ENCODE results near the gene CD4.

- TF ChIP-seq MAX (IDR thresholded peaks at IDR 0.05): no peak
- TF ChIP-seq, protein P1, sequence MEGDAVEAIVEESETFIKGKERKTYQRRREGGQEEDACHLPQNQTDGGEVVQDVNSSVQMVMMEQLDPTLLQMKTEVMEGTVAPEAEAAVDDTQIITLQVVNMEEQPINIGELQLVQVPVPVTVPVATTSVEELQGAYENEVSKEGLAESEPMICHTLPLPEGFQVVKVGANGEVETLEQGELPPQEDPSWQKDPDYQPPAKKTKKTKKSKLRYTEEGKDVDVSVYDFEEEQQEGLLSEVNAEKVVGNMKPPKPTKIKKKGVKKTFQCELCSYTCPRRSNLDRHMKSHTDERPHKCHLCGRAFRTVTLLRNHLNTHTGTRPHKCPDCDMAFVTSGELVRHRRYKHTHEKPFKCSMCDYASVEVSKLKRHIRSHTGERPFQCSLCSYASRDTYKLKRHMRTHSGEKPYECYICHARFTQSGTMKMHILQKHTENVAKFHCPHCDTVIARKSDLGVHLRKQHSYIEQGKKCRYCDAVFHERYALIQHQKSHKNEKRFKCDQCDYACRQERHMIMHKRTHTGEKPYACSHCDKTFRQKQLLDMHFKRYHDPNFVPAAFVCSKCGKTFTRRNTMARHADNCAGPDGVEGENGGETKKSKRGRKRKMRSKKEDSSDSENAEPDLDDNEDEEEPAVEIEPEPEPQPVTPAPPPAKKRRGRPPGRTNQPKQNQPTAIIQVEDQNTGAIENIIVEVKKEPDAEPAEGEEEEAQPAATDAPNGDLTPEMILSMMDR (IDR thresholded peaks at IDR 0.05 in 2 of 3, conservative IDR thresholded peaks at IDR 0.05 in 1 of 3; ENCODE audit: borderline replicate concordance in 1 of 3, insufficient read depth in 1 of 3, low read depth in 2 of 3, low read length in 2 of 3): no peak
- no peak for TF ChIP-seq TCF7L2 (IDR thresholded peaks at IDR 0.05; ENCODE audit: borderline replicate concordance, extremely low read depth, insufficient read depth, insufficient read length)
- no peak for TF ChIP-seq POLR2AphosphoS5 (IDR thresholded peaks at IDR 0.05; ENCODE audit: low read depth, low read length)
- TF ChIP-seq SIN3A (IDR thresholded peaks at IDR 0.05; ENCODE audit: low read depth): no peak
- TF ChIP-seq POLR2A (IDR thresholded peaks at IDR 0.05; ENCODE audit: borderline replicate concordance, extremely low read depth, insufficient read depth, insufficient read length): no peak
- no peak for TF ChIP-seq EZH2phosphoT487 (IDR thresholded peaks at IDR 0.05; ENCODE audit: borderline replicate concordance)
- TF ChIP-seq ELF1 (IDR thresholded peaks at IDR 0.05; ENCODE audit: borderline replicate concordance, low read depth): no peak
- TF ChIP-seq, protein P2, sequence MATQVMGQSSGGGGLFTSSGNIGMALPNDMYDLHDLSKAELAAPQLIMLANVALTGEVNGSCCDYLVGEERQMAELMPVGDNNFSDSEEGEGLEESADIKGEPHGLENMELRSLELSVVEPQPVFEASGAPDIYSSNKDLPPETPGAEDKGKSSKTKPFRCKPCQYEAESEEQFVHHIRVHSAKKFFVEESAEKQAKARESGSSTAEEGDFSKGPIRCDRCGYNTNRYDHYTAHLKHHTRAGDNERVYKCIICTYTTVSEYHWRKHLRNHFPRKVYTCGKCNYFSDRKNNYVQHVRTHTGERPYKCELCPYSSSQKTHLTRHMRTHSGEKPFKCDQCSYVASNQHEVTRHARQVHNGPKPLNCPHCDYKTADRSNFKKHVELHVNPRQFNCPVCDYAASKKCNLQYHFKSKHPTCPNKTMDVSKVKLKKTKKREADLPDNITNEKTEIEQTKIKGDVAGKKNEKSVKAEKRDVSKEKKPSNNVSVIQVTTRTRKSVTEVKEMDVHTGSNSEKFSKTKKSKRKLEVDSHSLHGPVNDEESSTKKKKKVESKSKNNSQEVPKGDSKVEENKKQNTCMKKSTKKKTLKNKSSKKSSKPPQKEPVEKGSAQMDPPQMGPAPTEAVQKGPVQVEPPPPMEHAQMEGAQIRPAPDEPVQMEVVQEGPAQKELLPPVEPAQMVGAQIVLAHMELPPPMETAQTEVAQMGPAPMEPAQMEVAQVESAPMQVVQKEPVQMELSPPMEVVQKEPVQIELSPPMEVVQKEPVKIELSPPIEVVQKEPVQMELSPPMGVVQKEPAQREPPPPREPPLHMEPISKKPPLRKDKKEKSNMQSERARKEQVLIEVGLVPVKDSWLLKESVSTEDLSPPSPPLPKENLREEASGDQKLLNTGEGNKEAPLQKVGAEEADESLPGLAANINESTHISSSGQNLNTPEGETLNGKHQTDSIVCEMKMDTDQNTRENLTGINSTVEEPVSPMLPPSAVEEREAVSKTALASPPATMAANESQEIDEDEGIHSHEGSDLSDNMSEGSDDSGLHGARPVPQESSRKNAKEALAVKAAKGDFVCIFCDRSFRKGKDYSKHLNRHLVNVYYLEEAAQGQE (IDR thresholded peaks at IDR 0.05; ENCODE audit: low read depth): no peak
- TF ChIP-seq SP1 (IDR thresholded peaks at IDR 0.05; ENCODE audit: low read depth): no peak
- TF ChIP-seq EZH2 (IDR thresholded peaks at IDR 0.05): no peak
- TF ChIP-seq EGR1 (IDR thresholded peaks at IDR 0.05; ENCODE audit: low read depth): no peak
- TF ChIP-seq ATF3 (IDR thresholded peaks at IDR 0.05): no peak
These were observed 2.8 kb upstream of the CD4 start for GRCh38 chr12:6786416-6787094.
